OCI-LY3 (cell line): ENCODE data around the gene TMEM258.

Experiments used
- CTCF ChIP-seq: fragments of 200-600, 300-600 bp; sonication (generic); IDR thresholded peaks from 2 replicates; pipeline ENCODE4 v1.5.1; 2014; ENCODE audit warnings: antibody characterized with exemption, low read length, low read depth
- EZH2phosphoT487 ChIP-seq: fragments of 200-600 bp; shearing (Covaris generic); IDR thresholded peaks from 2 replicates; pipeline ENCODE4 v1.6.1; 2018; ENCODE audit warnings: antibody characterized with exemption, mixed run types, low read depth

GRCh38 chr11:61769946-61770683, 22.3 kb downstream of the TMEM258 start:
- TF ChIP-seq CTCF, result no peak
- no peak for TF ChIP-seq EZH2phosphoT487
